H9 (cell line): ENCODE results near the gene CCDC80. TPM values are rescaled to one million over a fixed set of nuclear protein-coding genes. Genes with fewer than 3 reads are reported as not detected.

ENCODE experiments used
- DNase-seq: peaks from one replicate; pipeline ENCODE4 v3.0.0-alpha.2; 2017
- H2AFZ ChIP-seq: one replicate; pipeline ENCODE4 v1.6.1; 2013; ENCODE audit warnings: mild to moderate bottlenecking, low read length, control low read depth, moderate library complexity
- H2AK5ac ChIP-seq: 2 replicates; pipeline ENCODE4 v1.6.1; 2013; ENCODE audit warnings: low read length, control low read depth, mixed read lengths; ENCODE audit not compliant: insufficient read length
- H2BK120ac ChIP-seq: one replicate; pipeline ENCODE4 v1.6.1; 2013; ENCODE audit warnings: low read depth, mild to moderate bottlenecking, low read length, control low read depth, inconsistent platforms; ENCODE audit not compliant: poor library complexity, severe bottlenecking
- H2BK12ac ChIP-seq: 2 replicates; pipeline ENCODE4 v1.6.1; 2013; ENCODE audit warnings: low read length, control low read depth, mixed read lengths, low read depth; ENCODE audit not compliant: insufficient read length
- H2BK15ac ChIP-seq: 2 replicates; pipeline ENCODE4 v1.6.1; 2013; ENCODE audit warnings: low read depth, low read length, control low read depth
- H2BK20ac ChIP-seq: one replicate; pipeline ENCODE4 v1.6.1; 2013; ENCODE audit warnings: low read depth, mild to moderate bottlenecking, low read length, control low read depth, inconsistent platforms; ENCODE audit not compliant: poor library complexity, severe bottlenecking
- H2BK5ac ChIP-seq: 2 replicates; pipeline ENCODE4 v1.6.1; 2013; ENCODE audit warnings: low read length, control low read depth, mixed read lengths; ENCODE audit not compliant: insufficient read length
- H3K14ac ChIP-seq: 2 replicates; pipeline ENCODE4 v1.6.1; 2013; ENCODE audit warnings: low read length, control low read depth; ENCODE audit not compliant: insufficient read depth
- H3K18ac ChIP-seq: 2 replicates; pipeline ENCODE4 v1.6.1; 2013; ENCODE audit warnings: low read depth, mild to moderate bottlenecking, mixed read lengths, low read length, control low read depth; ENCODE audit not compliant: insufficient read length
- H3K23ac ChIP-seq: 2 replicates; pipeline ENCODE4 v1.6.1; 2013; ENCODE audit warnings: low read length, control low read depth, mixed read lengths, low read depth; ENCODE audit not compliant: insufficient read length
- H3K23me2 ChIP-seq: 2 replicates; pipeline ENCODE4 v1.6.1; 2013; ENCODE audit warnings: low read depth, mild to moderate bottlenecking, mixed read lengths, low read length, control low read depth; ENCODE audit not compliant: insufficient read length, poor library complexity, severe bottlenecking
- H3K27ac ChIP-seq: 2 replicates; pipeline ENCODE4 v1.5.1; 2013; ENCODE audit warnings: low read length, control low read depth, mixed read lengths, low read depth; ENCODE audit not compliant: insufficient read length
- H3K27me3 ChIP-seq: 2 replicates; pipeline ENCODE4 v1.6.1; 2013; ENCODE audit warnings: low read length, control low read depth, inconsistent platforms; ENCODE audit not compliant: insufficient read depth
- H3K4ac ChIP-seq: 2 replicates; pipeline ENCODE4 v1.6.1; 2013; ENCODE audit warnings: low read depth, mild to moderate bottlenecking, control low read depth, inconsistent platforms, low read length, moderate library complexity
- H3K4me1 ChIP-seq: 2 replicates; pipeline ENCODE4 v1.6.1; 2013; ENCODE audit warnings: low read length, control low read depth, inconsistent platforms; ENCODE audit not compliant: insufficient read depth
- H3K4me2 ChIP-seq: 2 replicates; pipeline ENCODE4 v1.6.1; 2013; ENCODE audit warnings: low read length, control low read depth, mixed read lengths; ENCODE audit not compliant: insufficient read length, insufficient read depth
- H3K56ac ChIP-seq: 2 replicates; pipeline ENCODE4 v1.6.1; 2013; ENCODE audit warnings: low read depth, mild to moderate bottlenecking, mixed read lengths, low read length, control low read depth; ENCODE audit not compliant: insufficient read length
- H3K79me1 ChIP-seq: 2 replicates; pipeline ENCODE4 v1.6.1; 2013; ENCODE audit warnings: low read depth, mild to moderate bottlenecking, moderate library complexity, low read length, control low read depth, inconsistent platforms; ENCODE audit not compliant: insufficient read depth, poor library complexity, severe bottlenecking
- H3K79me2 ChIP-seq: 2 replicates; pipeline ENCODE4 v1.6.1; 2013; ENCODE audit warnings: low read length, control low read depth, inconsistent platforms; ENCODE audit not compliant: insufficient read depth
- H3K9ac ChIP-seq: 2 replicates; pipeline ENCODE4 v1.6.1; 2013; ENCODE audit warnings: low read length, control low read depth, mixed read lengths; ENCODE audit not compliant: insufficient read length; ENCODE audit errors: extremely low read depth
- H3K9me3 ChIP-seq: one replicate; pipeline ENCODE4 v1.6.1; 2013; ENCODE audit warnings: low read depth, low read length, inconsistent platforms; ENCODE audit not compliant: control insufficient read depth
- H3T11ph ChIP-seq: one replicate; pipeline ENCODE4 v1.6.1; 2013; ENCODE audit warnings: mild to moderate bottlenecking, low read length, control low read depth, inconsistent platforms
- H4K20me1 ChIP-seq: one replicate; pipeline ENCODE4 v1.6.1; 2013; ENCODE audit not compliant: control insufficient read depth, insufficient read length, insufficient read depth
- H4K5ac ChIP-seq: 2 replicates; pipeline ENCODE4 v1.6.1; 2013; ENCODE audit warnings: low read depth, mild to moderate bottlenecking, mixed read lengths, low read length, control low read depth; ENCODE audit not compliant: insufficient read length
- H4K8ac ChIP-seq: replicated peaks from 2 replicates; pipeline ENCODE4 v1.6.1; 2013; ENCODE audit warnings: low read length, control low read depth, mixed read lengths, low read depth; ENCODE audit not compliant: insufficient read length
- H4K91ac ChIP-seq: 2 replicates; pipeline ENCODE4 v1.6.1; 2013; ENCODE audit warnings: low read depth, mild to moderate bottlenecking, moderate library complexity, mixed read lengths, low read length, control low read depth; ENCODE audit not compliant: insufficient read length
- H3K27ac Mint-ChIP-seq, 3 experiments: 2 replicates in 2 of 3; 3 replicates in 1 of 3; pipeline ENCODE4 v1.8.0; 2020 to 2021; ENCODE audit warnings: mixed read lengths in 3 of 3, mild to moderate bottlenecking in 1 of 3, moderate library complexity in 1 of 3
- H3K27me3 Mint-ChIP-seq: 2 replicates; pipeline ENCODE4 v1.8.0; 2021; ENCODE audit warnings: low read depth, mild to moderate bottlenecking, moderate library complexity, mixed read lengths
- H3K36me3 Mint-ChIP-seq, 3 experiments: 2 replicates in 2 of 3; 3 replicates in 1 of 3; pipeline ENCODE4 v1.8.0; 2020 to 2021; ENCODE audit warnings: low read depth in 3 of 3, mixed read lengths in 3 of 3; ENCODE audit not compliant: insufficient read depth in 1 of 3
- H3K4me1 Mint-ChIP-seq, 2 experiments: 2 replicates each; pipeline ENCODE4 v1.8.0; 2020; ENCODE audit warnings: mixed read lengths in 2 of 2
- H3K4me3 Mint-ChIP-seq, 2 experiments: 2 replicates in 1 of 2; 3 replicates in 1 of 2; pipeline ENCODE4 v1.8.0; 2020 to 2021; ENCODE audit warnings: mild to moderate bottlenecking in 2 of 2, mixed read lengths in 2 of 2, moderate library complexity in 1 of 2
- H3K9me3 Mint-ChIP-seq, 2 experiments: 2 replicates in 1 of 2; 3 replicates in 1 of 2; pipeline ENCODE4 v1.8.0; 2020; ENCODE audit warnings: mild to moderate bottlenecking in 2 of 2, mixed read lengths in 2 of 2, moderate library complexity in 1 of 2
- total RNA-seq: library from RNA; stranded (reverse); gene quantifications from 2 replicates; pipeline ENCODE4 v1.2.1, GENCODE V29; 2021
- TF ChIP-seq, protein P1 (sequence below): fragments of 200-600 bp; sonication (generic); conservative IDR thresholded peaks from 3 replicates; pipeline ENCODE4 v1.8.0; 2021; ENCODE audit warnings: antibody characterized with exemption, mild to moderate bottlenecking

The CCDC80 gene
- total RNA-seq, 1 experiment from 2014 or later, result 5.4 TPM

DNA sequence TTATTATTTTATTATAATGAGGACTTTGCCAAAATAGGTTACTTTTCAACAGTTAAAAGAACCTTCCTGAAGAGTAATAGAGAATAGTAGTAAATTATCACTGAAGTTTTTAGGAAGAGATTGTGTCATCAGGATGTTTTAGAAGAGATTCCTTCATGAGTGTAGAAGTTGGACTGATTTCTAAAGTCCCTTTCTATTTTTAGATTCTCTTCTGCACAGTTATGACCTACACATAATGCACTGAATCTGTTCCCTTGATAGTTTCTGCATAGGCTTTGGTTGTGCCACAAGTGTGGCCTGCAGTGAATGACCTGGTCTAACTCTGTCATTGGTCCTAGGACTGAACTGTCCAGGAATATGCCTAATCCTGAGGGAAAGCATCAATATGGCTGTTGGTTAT, 55.2 kb downstream of the CCDC80 start:
- no peaks in the 10 kb centered on the region for H3K79me2 ChIP-seq
- H3K4ac ChIP-seq, result no peak overlapping the region
- H3K23me2 ChIP-seq, result no peaks in the 10 kb centered on the region
- H3K56ac ChIP-seq, result no peak overlapping the region
- no peak overlapping the region for H3K9ac ChIP-seq
- H2BK20ac ChIP-seq, result no peak overlapping the region
- no peak overlapping the region for H3K18ac ChIP-seq
- no peak overlapping the region for H3K27ac Mint-ChIP-seq
- H2BK12ac ChIP-seq, result no peak overlapping the region
- H3K4me1 Mint-ChIP-seq, result peaks cover 3 to 22% of the 10 kb centered on the region in 2 experiments; a peak in 3 of 4 replicates
- H2BK120ac ChIP-seq, result no peak overlapping the region
- H3K4me3 Mint-ChIP-seq, result no peak overlapping the region
- H3K27me3 Mint-ChIP-seq, result no peaks in the 10 kb centered on the region
- no peaks in the 10 kb centered on the region for H3K9me3 ChIP-seq
- H3K36me3 Mint-ChIP-seq, result peaks cover 0 to 31% (median 20%) of the 10 kb centered on the region in 3 experiments; a peak in 5 of 7 replicates
- no peaks in the 10 kb centered on the region for H4K20me1 ChIP-seq
- H4K8ac ChIP-seq, result no peak overlapping the region
- TF ChIP-seq, protein P1, sequence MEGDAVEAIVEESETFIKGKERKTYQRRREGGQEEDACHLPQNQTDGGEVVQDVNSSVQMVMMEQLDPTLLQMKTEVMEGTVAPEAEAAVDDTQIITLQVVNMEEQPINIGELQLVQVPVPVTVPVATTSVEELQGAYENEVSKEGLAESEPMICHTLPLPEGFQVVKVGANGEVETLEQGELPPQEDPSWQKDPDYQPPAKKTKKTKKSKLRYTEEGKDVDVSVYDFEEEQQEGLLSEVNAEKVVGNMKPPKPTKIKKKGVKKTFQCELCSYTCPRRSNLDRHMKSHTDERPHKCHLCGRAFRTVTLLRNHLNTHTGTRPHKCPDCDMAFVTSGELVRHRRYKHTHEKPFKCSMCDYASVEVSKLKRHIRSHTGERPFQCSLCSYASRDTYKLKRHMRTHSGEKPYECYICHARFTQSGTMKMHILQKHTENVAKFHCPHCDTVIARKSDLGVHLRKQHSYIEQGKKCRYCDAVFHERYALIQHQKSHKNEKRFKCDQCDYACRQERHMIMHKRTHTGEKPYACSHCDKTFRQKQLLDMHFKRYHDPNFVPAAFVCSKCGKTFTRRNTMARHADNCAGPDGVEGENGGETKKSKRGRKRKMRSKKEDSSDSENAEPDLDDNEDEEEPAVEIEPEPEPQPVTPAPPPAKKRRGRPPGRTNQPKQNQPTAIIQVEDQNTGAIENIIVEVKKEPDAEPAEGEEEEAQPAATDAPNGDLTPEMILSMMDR, result no peak
- no peak overlapping the region for H3K27ac ChIP-seq
- H2AFZ ChIP-seq, result no peak overlapping the region
- no peak for DNase-seq
- H4K5ac ChIP-seq, result no peak overlapping the region
- no peak overlapping the region for H2BK5ac ChIP-seq
- H3K27me3 ChIP-seq, result no peaks in the 10 kb centered on the region
- no peak overlapping the region for H3K14ac ChIP-seq
- no peak overlapping the region for H3T11ph ChIP-seq
- H3K4me2 ChIP-seq, result no peak overlapping the region
- H2BK15ac ChIP-seq, result no peak overlapping the region
- no peak overlapping the region for H3K23ac ChIP-seq
- H3K4me1 ChIP-seq, result no peaks in the 10 kb centered on the region
- no peak overlapping the region for H2AK5ac ChIP-seq
- no peaks in the 10 kb centered on the region for H3K79me1 ChIP-seq
- H3K9me3 Mint-ChIP-seq, result no peaks in the 10 kb centered on the region
- no peak overlapping the region for H4K91ac ChIP-seq
